HepG2 (cell line): ENCODE measurements around the gene FLOT2. TPM values are rescaled to one million over a fixed set of nuclear protein-coding genes. Genes with fewer than 3 reads are reported as not detected.
A peak's percentile ranks its signal among the peaks of the same experiment; 100 is the strongest.

Experiments used
- ATAC-seq: fragments of 200-7000 bp; cut with Tn5 transposase; 3 replicates; pipeline ENCODE4 v1.9.1; 2020; ENCODE audit warnings: mild to moderate bottlenecking, moderate library complexity
- BruUV-seq: library from RNA; stranded (reverse); fragments of 400-500 nt; replicated peaks from 2 replicates; lab custom pipeline; 2021; lab: Mats Ljungman, UMichigan
- CTCF ChIA-PET: fragments of 300-600 bp; formaldehyde crosslinking; extraction: SDS; loops from one replicate; lab custom pipeline; 2021; ENCODE audit warnings: low total read pairs, inconsistent platforms, low intra/inter-chr PET ratio; lab: Yijun Ruan, JAX
- POLR2A ChIA-PET: fragments of 350-600 bp; sonication (Branson Sonifier 250); formaldehyde crosslinking; loops from one replicate; lab custom pipeline; 2020; ENCODE audit warnings: antibody characterized with exemption, inconsistent platforms; lab: Yijun Ruan, JAX
- DNase-seq: peaks from one replicate; pipeline ENCODE4 v3.0.0-alpha.2; 2015; ENCODE audit warnings: low spot score
- FAIRE-seq: peaks from 3 replicates; lab custom pipeline; 2011; peaks lifted over from hg19 to GRCh38; lab: Jason Lieb, UNC
- H2AFZ ChIP-seq: one replicate; pipeline ENCODE4 v1.6.1; 2011; ENCODE audit warnings: low read length, inconsistent platforms
- H3K27ac ChIP-seq: fragments of 300-600 bp; 3 replicates; pipeline ENCODE4 v1.8.0; 2011; ENCODE audit warnings: mixed run types, mild to moderate bottlenecking, mixed read lengths, low read length, inconsistent platforms; ENCODE audit not compliant: insufficient read depth; ENCODE audit errors: extremely low read length
- H3K27me3 ChIP-seq, 2 experiments: fragments of 200-600 bp in 1 of 2; 2 replicates in 1 of 2; 3 replicates in 1 of 2; pipeline versions ENCODE4 v1.6.0 to v1.8.0; 2011; ENCODE audit warnings: low read length in 2 of 2, mild to moderate bottlenecking in 2 of 2, moderate library complexity in 2 of 2, inconsistent platforms in 1 of 2; ENCODE audit not compliant: insufficient read depth in 2 of 2, control insufficient read depth in 1 of 2
- H3K36me3 ChIP-seq, 2 experiments: fragments of 200-600 bp in 1 of 2; replicated peaks in 1 of 2; 2 replicates in 1 of 2; 3 replicates in 1 of 2; pipeline versions ENCODE4 v1.5.1 to v1.8.0; 2011; ENCODE audit warnings: low read length in 2 of 2, inconsistent platforms in 1 of 2; ENCODE audit not compliant: insufficient read depth in 2 of 2, control insufficient read depth in 1 of 2
- H3K4me1 ChIP-seq: 2 replicates; pipeline ENCODE4 v1.5.1; 2012; ENCODE audit warnings: low read length, inconsistent platforms; ENCODE audit not compliant: insufficient read depth
- H3K4me2 ChIP-seq: 2 replicates; pipeline ENCODE4 v1.6.0; 2011; ENCODE audit warnings: low read depth, low read length, inconsistent platforms
- H3K4me3 ChIP-seq, 3 experiments: fragments of 200-600 bp in 1 of 3; sonication (generic), shearing (Covaris generic) in 1 of 3; replicated peaks in 1 of 3; 2 replicates each; pipeline ENCODE4 v1.5.1; 2011 to 2016; ENCODE audit warnings: low read length in 3 of 3, inconsistent platforms in 2 of 3, low read depth in 2 of 3, mild to moderate bottlenecking in 2 of 3, control low read depth in 1 of 3, mixed read lengths in 1 of 3; ENCODE audit not compliant: insufficient read depth in 1 of 3
- H3K79me2 ChIP-seq: one replicate; pipeline ENCODE4 v1.6.1; 2011; ENCODE audit warnings: low read length, inconsistent platforms; ENCODE audit not compliant: insufficient read depth
- H3K9ac ChIP-seq: 2 replicates; pipeline ENCODE4 v1.6.0; 2011; ENCODE audit warnings: mild to moderate bottlenecking, low read depth, low read length, inconsistent platforms; ENCODE audit not compliant: insufficient read depth
- H3K9me3 ChIP-seq: 2 replicates; pipeline ENCODE4 v1.5.1; 2012; ENCODE audit warnings: mild to moderate bottlenecking, low read length
- H4K20me1 ChIP-seq: 2 replicates; pipeline ENCODE4 v1.6.0; 2011; ENCODE audit warnings: inconsistent platforms, mild to moderate bottlenecking, low read length, moderate library complexity; ENCODE audit not compliant: insufficient read depth
- HNF4A ChIP-seq: sonication (generic); formaldehyde crosslinking; IDR thresholded peaks from 2 replicates; pipeline ENCODE4 v1.4.0; 2020; ENCODE audit warnings: missing genetic modification reagents
- SRSF9 ChIP-seq: fragments of 200-400 bp; formaldehyde crosslinking; IDR thresholded peaks from 2 replicates; pipeline ENCODE4 v1.6.1; 2018; ENCODE audit warnings: borderline replicate concordance, mild to moderate bottlenecking, low read depth, low read length; ENCODE audit not compliant: insufficient read depth, poor library complexity, severe bottlenecking
- SYNCRIP ChIP-seq: fragments of 200-400 bp; formaldehyde crosslinking; IDR thresholded peaks from 2 replicates; pipeline ENCODE4 v1.6.1; 2018; ENCODE audit warnings: mild to moderate bottlenecking, low read depth, low read length; ENCODE audit not compliant: insufficient read depth
- ZBTB7B ChIP-seq: sonication (generic); formaldehyde crosslinking; IDR thresholded peaks from 2 replicates; pipeline ENCODE4 v1.4.0; 2020; ENCODE audit warnings: missing genetic modification reagents
- ZNF674 ChIP-seq: sonication (generic); formaldehyde crosslinking; IDR thresholded peaks from 2 replicates; pipeline ENCODE4 v1.5.0; 2020; ENCODE audit warnings: low read depth, mild to moderate bottlenecking, missing genetic modification reagents
- WGBS: methylation state at CpG from one replicate; pipeline ENCODE4 v1.1.6; 2017; ENCODE audit warnings: low lambda C conversion rate; 5-methylcytosine and 5-hydroxymethylcytosine counted together
- in situ Hi-C: cut with HindIII; loops from 2 replicates; pipeline ENCODE4 v1.10.0; 2017; ENCODE audit warnings: low pct_unique_long_range_greater_than_20kb; ENCODE audit not compliant: extremely low pct_ligation_motif_present
- intact Hi-C: fragments of 100-400 bp; cut with micrococcal nuclease; formaldehyde crosslinking; loops from one replicate; pipeline ENCODE4 v1.10.0; 2022; ENCODE audit not compliant: unreplicated experiment
- polyA plus RNA-seq, 8 experiments: library from polyadenylated mRNA; depleted of rRNA in 3 of 8; stranded (reverse) in 7 of 8; unstranded in 1 of 8; fragments of >200 nt; fragmentation: Illumina TruSeq in 4 of 8; extraction: Trizol in 4 of 8; gene quantifications; 2 replicates each; pipeline versions ENCODE4 v1.2.1 to v1.2.3, GENCODE V29; 2011 to 2016; ENCODE audit warnings: low read depth in 4 of 8, missing spikeins in 1 of 8, mixed read lengths in 1 of 8; ENCODE audit not compliant: insufficient read depth in 1 of 8
- total RNA-seq, 5 experiments: library from RNA; depleted of rRNA; stranded (reverse); fragments of >200 nt; fragmentation: Illumina TruSeq; extraction: Trizol; gene quantifications; 2 replicates each; pipeline ENCODE4 v1.2.3, GENCODE V29; 2016; ENCODE audit warnings: low read depth in 1 of 5
- TF ChIP-seq, protein P1 (sequence below): sonication (generic); formaldehyde crosslinking; IDR thresholded peaks from 2 replicates; pipeline ENCODE4 v1.5.1; 2020; ENCODE audit warnings: missing genetic modification reagents, mild to moderate bottlenecking, borderline replicate concordance
- TF ChIP-seq, protein P2 (sequence below): sonication (generic); formaldehyde crosslinking; IDR thresholded peaks from 2 replicates; pipeline ENCODE4 v1.9.0; 2022; ENCODE audit warnings: missing genetic modification reagents, mild to moderate bottlenecking, borderline replicate concordance
- TF ChIP-seq, protein P3 (sequence below): sonication (generic); formaldehyde crosslinking; IDR thresholded peaks from 2 replicates; pipeline ENCODE4 v1.4.0; 2020; ENCODE audit warnings: mild to moderate bottlenecking, missing genetic modification reagents
- TF ChIP-seq, protein P4 (sequence below): sonication (generic); formaldehyde crosslinking; conservative IDR thresholded peaks from 2 replicates; pipeline ENCODE4 v1.4.0; 2020; ENCODE audit warnings: mild to moderate bottlenecking, missing genetic modification reagents, moderate library complexity
- TF ChIP-seq, protein P5 (sequence below): IDR thresholded peaks from 2 replicates; pipeline ENCODE4 v1.6.1; 2012; ENCODE audit warnings: inconsistent platforms

Gene FLOT2
- total and polyA plus RNA-seq, 2 of the 13 experiments (the other 11 are each of a cell fraction or from before 2014, with no cell fraction given) = 54.3 to 54.5 TPM

DNA sequence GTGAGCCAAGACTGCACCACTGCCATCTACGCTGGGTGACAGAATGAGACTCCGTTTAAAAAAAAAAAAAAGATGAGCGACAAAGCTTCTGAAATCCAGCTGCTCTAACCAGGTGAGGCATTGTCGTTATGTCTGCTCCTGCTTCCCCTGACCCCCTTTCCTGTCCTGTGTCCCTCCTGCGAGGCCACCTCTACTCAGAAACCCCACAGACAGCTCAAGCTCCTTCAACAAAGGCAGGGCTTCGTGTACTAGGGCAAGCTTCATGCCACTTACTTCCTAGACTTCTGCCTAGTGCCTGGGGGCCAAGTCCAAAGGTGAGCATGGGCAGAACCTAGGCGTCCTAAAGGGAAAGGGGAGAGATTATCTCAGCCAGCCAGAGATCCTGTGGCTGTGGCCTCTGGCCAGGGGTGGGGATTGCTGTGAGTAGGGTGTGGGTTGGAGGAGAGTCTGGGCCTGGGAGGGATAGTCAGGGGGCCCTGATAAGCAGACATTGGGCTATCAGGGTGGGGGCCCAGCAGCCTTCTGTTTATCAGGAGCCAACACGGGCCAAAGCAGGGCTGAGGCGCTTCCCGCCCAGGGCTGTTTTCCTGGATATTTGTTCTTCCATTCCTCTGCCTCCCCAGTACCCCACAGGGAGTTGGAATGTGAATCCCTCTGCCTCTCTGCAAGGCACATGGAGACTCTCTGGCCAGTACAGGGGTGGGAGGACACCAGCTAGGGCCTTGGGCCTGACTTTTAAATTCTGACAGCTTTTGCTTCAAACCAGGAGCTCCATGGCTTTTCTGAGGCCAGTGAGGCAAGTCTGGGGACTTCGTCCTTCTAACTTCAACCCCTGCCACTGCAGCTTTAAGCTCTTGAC lies 32.3 kb downstream of the FLOT2 start:
- peak; percentile 37 for DNase-seq
- intact Hi-C loops = no loop called here
- ChIA-PET POLR2A (interaction anchor here (0.8 to 1.5 kb wide), 4 partner anchors 11 to 57 kb away, joined by 3 to 8 read pairs (median 3); partner anchors contain the start of gene ERAL1), CTCF (no interaction called here)
- Histone ChIP-seq H3K4me2 (peak overlapping the region; percentile 51), H2AFZ (peak overlapping the region; percentile 34), H3K4me1 (peaks cover 30% of the 10 kb centered on the region), H3K36me3 (peaks cover 5 to 6% of the 10 kb centered on the region in 2 experiments; a peak in 3 of 5 replicates), H3K9me3 (no peaks in the 10 kb centered on the region), H3K27ac (peak overlapping the region; percentile 19), H4K20me1 (no peaks in the 10 kb centered on the region), H3K4me3 (peak overlapping the region in 1 of 3 experiments; percentile 9; a peak in 1 of 6 replicates), H3K79me2 (no peaks in the 10 kb centered on the region), H3K27me3 (no peaks in the 10 kb centered on the region), H3K9ac (peak overlapping the region; percentile 4)
- no peak for FAIRE-seq
- BruUV-seq = no TSS peak
- ATAC-seq = peak; percentile 74
- in situ Hi-C loops = no loop called here
- 60% methylated on average over 10 of the region's 11 CpGs for WGBS
- TF ChIP-seq, protein P1, sequence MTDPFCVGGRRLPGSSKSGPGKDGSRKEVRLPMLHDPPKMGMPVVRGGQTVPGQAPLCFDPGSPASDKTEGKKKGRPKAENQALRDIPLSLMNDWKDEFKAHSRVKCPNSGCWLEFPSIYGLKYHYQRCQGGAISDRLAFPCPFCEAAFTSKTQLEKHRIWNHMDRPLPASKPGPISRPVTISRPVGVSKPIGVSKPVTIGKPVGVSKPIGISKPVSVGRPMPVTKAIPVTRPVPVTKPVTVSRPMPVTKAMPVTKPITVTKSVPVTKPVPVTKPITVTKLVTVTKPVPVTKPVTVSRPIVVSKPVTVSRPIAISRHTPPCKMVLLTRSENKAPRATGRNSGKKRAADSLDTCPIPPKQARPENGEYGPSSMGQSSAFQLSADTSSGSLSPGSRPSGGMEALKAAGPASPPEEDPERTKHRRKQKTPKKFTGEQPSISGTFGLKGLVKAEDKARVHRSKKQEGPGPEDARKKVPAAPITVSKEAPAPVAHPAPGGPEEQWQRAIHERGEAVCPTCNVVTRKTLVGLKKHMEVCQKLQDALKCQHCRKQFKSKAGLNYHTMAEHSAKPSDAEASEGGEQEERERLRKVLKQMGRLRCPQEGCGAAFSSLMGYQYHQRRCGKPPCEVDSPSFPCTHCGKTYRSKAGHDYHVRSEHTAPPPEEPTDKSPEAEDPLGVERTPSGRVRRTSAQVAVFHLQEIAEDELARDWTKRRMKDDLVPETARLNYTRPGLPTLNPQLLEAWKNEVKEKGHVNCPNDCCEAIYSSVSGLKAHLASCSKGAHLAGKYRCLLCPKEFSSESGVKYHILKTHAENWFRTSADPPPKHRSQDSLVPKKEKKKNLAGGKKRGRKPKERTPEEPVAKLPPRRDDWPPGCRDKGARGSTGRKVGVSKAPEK (CRISPR knock-in tag) = 0 out of 2 replicates have a peak, but pooled peaks have one; percentile 28
- TF ChIP-seq SYNCRIP = no peak
- TF ChIP-seq, protein P2, sequence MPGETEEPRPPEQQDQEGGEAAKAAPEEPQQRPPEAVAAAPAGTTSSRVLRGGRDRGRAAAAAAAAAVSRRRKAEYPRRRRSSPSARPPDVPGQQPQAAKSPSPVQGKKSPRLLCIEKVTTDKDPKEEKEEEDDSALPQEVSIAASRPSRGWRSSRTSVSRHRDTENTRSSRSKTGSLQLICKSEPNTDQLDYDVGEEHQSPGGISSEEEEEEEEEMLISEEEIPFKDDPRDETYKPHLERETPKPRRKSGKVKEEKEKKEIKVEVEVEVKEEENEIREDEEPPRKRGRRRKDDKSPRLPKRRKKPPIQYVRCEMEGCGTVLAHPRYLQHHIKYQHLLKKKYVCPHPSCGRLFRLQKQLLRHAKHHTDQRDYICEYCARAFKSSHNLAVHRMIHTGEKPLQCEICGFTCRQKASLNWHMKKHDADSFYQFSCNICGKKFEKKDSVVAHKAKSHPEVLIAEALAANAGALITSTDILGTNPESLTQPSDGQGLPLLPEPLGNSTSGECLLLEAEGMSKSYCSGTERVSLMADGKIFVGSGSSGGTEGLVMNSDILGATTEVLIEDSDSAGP (CRISPR knock-in tag) = no peak
- peak; percentile 42; the same call in 1 of the 2 replicates for TF ChIP-seq ZBTB7B (CRISPR knock-in tag)
- TF ChIP-seq, protein P3, sequence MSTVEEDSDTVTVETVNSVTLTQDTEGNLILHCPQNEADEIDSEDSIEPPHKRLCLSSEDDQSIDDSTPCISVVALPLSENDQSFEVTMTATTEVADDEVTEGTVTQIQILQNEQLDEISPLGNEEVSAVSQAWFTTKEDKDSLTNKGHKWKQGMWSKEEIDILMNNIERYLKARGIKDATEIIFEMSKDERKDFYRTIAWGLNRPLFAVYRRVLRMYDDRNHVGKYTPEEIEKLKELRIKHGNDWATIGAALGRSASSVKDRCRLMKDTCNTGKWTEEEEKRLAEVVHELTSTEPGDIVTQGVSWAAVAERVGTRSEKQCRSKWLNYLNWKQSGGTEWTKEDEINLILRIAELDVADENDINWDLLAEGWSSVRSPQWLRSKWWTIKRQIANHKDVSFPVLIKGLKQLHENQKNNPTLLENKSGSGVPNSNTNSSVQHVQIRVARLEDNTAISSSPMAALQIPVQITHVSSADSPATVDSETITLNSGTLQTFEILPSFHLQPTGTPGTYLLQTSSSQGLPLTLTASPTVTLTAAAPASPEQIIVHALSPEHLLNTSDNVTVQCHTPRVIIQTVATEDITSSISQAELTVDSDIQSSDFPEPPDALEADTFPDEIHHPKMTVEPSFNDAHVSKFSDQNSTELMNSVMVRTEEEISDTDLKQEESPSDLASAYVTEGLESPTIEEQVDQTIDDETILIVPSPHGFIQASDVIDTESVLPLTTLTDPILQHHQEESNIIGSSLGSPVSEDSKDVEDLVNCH (CRISPR knock-in tag) = no peak
- TF ChIP-seq, protein P4, sequence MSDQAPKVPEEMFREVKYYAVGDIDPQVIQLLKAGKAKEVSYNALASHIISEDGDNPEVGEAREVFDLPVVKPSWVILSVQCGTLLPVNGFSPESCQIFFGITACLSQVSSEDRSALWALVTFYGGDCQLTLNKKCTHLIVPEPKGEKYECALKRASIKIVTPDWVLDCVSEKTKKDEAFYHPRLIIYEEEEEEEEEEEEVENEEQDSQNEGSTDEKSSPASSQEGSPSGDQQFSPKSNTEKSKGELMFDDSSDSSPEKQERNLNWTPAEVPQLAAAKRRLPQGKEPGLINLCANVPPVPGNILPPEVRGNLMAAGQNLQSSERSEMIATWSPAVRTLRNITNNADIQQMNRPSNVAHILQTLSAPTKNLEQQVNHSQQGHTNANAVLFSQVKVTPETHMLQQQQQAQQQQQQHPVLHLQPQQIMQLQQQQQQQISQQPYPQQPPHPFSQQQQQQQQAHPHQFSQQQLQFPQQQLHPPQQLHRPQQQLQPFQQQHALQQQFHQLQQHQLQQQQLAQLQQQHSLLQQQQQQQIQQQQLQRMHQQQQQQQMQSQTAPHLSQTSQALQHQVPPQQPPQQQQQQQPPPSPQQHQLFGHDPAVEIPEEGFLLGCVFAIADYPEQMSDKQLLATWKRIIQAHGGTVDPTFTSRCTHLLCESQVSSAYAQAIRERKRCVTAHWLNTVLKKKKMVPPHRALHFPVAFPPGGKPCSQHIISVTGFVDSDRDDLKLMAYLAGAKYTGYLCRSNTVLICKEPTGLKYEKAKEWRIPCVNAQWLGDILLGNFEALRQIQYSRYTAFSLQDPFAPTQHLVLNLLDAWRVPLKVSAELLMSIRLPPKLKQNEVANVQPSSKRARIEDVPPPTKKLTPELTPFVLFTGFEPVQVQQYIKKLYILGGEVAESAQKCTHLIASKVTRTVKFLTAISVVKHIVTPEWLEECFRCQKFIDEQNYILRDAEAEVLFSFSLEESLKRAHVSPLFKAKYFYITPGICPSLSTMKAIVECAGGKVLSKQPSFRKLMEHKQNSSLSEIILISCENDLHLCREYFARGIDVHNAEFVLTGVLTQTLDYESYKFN (CRISPR knock-in tag) = 0 out of 2 replicates have a peak, but pooled peaks have one; percentile 32
- TF ChIP-seq, protein P5, sequence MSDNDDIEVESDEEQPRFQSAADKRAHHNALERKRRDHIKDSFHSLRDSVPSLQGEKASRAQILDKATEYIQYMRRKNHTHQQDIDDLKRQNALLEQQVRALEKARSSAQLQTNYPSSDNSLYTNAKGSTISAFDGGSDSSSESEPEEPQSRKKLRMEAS = peak; percentile 40; the same call in 1 of the 2 replicates
- TF ChIP-seq ZNF674 (CRISPR knock-in tag) = no peak
- TF ChIP-seq SRSF9 = no peak
- peak; percentile 82 for TF ChIP-seq HNF4A
